Stimulated activated naive CD8-positive, alpha-beta T cell treated with anti-CD3 and anti-CD28 coated beads, Interleukin-15, Interleukin-2, amounts not matched to agents 100 ng/mL and 50 ng/mL, for 24 hours (primary cell): ENCODE results near the gene DTX1.
A peak's percentile ranks its signal among the peaks of the same experiment; 100 is the strongest.

Experiments used
- H3K27ac Mint-ChIP-seq: one replicate; pipeline ENCODE4 v1.8.0; 2021; ENCODE audit warnings: mild to moderate bottlenecking, mixed read lengths
- H3K27me3 Mint-ChIP-seq: one replicate; pipeline ENCODE4 v1.8.0; 2021; ENCODE audit warnings: mixed read lengths
- H3K36me3 Mint-ChIP-seq: one replicate; pipeline ENCODE4 v1.8.0; 2021; ENCODE audit warnings: low read depth, mixed read lengths
- H3K4me1 Mint-ChIP-seq: one replicate; pipeline ENCODE4 v1.8.0; 2021; ENCODE audit warnings: low read depth, mixed read lengths
- H3K4me3 Mint-ChIP-seq: one replicate; pipeline ENCODE4 v1.8.0; 2021; ENCODE audit warnings: mild to moderate bottlenecking, mixed read lengths
- H3K9me3 Mint-ChIP-seq: one replicate; pipeline ENCODE4 v1.8.0; 2021; ENCODE audit warnings: mixed read lengths

Gene DTX1

GRCh38 chr12:113073586-113073985, 17.1 kb downstream of the DTX1 start:
- no peaks in the 10 kb centered on the region for H3K9me3 Mint-ChIP-seq
- no peak overlapping the region for H3K27ac Mint-ChIP-seq
- H3K36me3 Mint-ChIP-seq, result no peaks in the 10 kb centered on the region
- H3K27me3 Mint-ChIP-seq, result no peaks in the 10 kb centered on the region
- H3K4me3 Mint-ChIP-seq, result no peak overlapping the region
- H3K4me1 Mint-ChIP-seq, result peaks cover 65% of the 10 kb centered on the region

DNA sequence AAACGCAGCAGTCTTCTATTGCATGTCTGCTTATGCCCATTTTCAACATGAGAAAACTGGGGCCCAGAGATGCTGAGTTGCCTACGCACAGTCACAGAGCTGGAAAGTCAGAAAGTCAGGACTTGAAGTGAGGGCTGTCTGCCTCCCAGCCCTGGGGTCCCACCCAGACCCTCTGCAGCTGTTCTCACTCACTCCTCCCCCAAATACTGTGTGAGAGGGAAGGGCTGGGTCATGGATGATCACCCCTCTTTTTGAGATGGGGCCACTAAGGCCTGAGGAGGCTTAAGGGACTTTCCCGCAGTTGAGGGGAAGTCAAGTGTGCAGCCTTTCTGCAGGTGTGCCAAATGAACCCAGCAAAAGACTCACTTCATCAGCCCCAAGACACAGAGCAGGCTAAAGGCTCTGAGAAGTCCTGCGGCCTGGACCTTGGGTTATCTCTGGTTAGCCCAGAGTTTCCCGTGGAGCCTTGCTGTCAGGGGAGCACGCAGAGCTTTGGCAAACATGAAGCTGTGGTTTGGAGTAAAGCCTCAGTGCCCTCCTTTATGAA, 18.7 kb downstream of the DTX1 start:
- H3K9me3 Mint-ChIP-seq, result no peaks in the 10 kb centered on the region
- no peaks in the 10 kb centered on the region for H3K36me3 Mint-ChIP-seq
- no peaks in the 10 kb centered on the region for H3K27me3 Mint-ChIP-seq
- H3K4me3 Mint-ChIP-seq, result no peak overlapping the region
- peaks cover 58% of the 10 kb centered on the region for H3K4me1 Mint-ChIP-seq
- no peak overlapping the region for H3K27ac Mint-ChIP-seq

GRCh38 chr12:113077057-113077858, 20.7 kb downstream of the DTX1 start:
- Mint-ChIP-seq H3K9me3 (no peaks in the 10 kb centered on the region), H3K36me3 (no peaks in the 10 kb centered on the region), H3K4me3 (no peak overlapping the region), H3K27me3 (no peaks in the 10 kb centered on the region), H3K27ac (no peak overlapping the region), H3K4me1 (peaks cover 55% of the 10 kb centered on the region)

- Mint-ChIP-seq H3K4me1 (peaks cover 49% of the 10 kb centered on the region), H3K4me3 (no peak overlapping the region), H3K9me3 (no peaks in the 10 kb centered on the region), H3K27ac (no peak overlapping the region), H3K27me3 (no peaks in the 10 kb centered on the region), H3K36me3 (no peaks in the 10 kb centered on the region)
Measured at GRCh38 chr12:113077859-113078255, 21.3 kb downstream of the DTX1 start.

- no peaks in the 10 kb centered on the region for H3K27me3 Mint-ChIP-seq
- no peaks in the 10 kb centered on the region for H3K9me3 Mint-ChIP-seq
- peaks cover 42% of the 10 kb centered on the region for H3K4me1 Mint-ChIP-seq
- H3K36me3 Mint-ChIP-seq, result no peaks in the 10 kb centered on the region
- no peak overlapping the region for H3K4me3 Mint-ChIP-seq
- no peak overlapping the region for H3K27ac Mint-ChIP-seq
Measured at GRCh38 chr12:113081873-113082272, 25.3 kb downstream of the DTX1 start.

GRCh38 chr12:113082486-113083148, 26.1 kb downstream of the DTX1 start:
- no peak overlapping the region for H3K27ac Mint-ChIP-seq
- no peaks in the 10 kb centered on the region for H3K36me3 Mint-ChIP-seq
- H3K27me3 Mint-ChIP-seq, result no peaks in the 10 kb centered on the region
- H3K4me3 Mint-ChIP-seq, result no peak overlapping the region
- peaks cover 50% of the 10 kb centered on the region for H3K4me1 Mint-ChIP-seq
- H3K9me3 Mint-ChIP-seq, result no peaks in the 10 kb centered on the region

DNA sequence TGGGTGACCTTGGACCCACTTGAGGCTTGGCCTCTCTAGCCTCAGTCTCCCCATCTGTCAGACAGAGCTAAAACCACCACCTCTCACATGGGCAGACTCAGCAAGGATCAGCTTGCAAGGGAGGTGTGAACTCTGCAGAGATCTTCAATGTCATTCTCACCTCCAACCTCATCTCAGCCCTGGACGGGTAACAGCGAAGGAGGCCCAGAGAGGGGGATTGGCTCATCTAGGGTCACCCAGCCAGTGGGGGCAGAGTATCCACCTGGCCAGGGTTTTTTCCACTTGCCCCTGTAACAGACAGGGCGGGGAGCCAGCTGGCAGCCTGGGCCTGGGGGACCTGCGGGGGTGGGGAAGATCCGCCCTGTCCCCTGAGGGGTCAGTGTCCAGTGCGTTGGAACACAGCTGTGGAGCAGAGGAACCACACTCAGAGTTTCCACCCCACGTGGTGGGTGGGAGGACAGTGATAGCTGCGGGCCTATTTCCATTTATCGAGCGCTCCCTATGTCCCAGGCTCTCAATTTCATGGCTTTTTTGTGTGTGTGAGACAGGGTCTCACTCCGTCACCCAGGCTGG, 27.4 kb downstream of the DTX1 start:
- peak overlapping the region; percentile 74 for H3K27ac Mint-ChIP-seq
- H3K4me1 Mint-ChIP-seq, result peaks cover 63% of the 10 kb centered on the region
- no peaks in the 10 kb centered on the region for H3K9me3 Mint-ChIP-seq
- H3K36me3 Mint-ChIP-seq, result no peaks in the 10 kb centered on the region
- no peaks in the 10 kb centered on the region for H3K27me3 Mint-ChIP-seq
- H3K4me3 Mint-ChIP-seq, result no peak overlapping the region

GRCh38 chr12:113086249-113087164, 30.0 kb downstream of the DTX1 start:
- peaks cover 72% of the 10 kb centered on the region for H3K4me1 Mint-ChIP-seq
- peak overlapping the region; percentile 86 for H3K27ac Mint-ChIP-seq
- no peak overlapping the region for H3K4me3 Mint-ChIP-seq
- no peaks in the 10 kb centered on the region for H3K36me3 Mint-ChIP-seq
- no peaks in the 10 kb centered on the region for H3K9me3 Mint-ChIP-seq
- no peaks in the 10 kb centered on the region for H3K27me3 Mint-ChIP-seq

GRCh38 chr12:113087193-113087592, 30.7 kb downstream of the DTX1 start:
- peak overlapping the region; percentile 86 for H3K27ac Mint-ChIP-seq
- H3K4me1 Mint-ChIP-seq, result peaks cover 78% of the 10 kb centered on the region
- H3K36me3 Mint-ChIP-seq, result no peaks in the 10 kb centered on the region
- H3K9me3 Mint-ChIP-seq, result no peaks in the 10 kb centered on the region
- H3K4me3 Mint-ChIP-seq, result no peak overlapping the region
- H3K27me3 Mint-ChIP-seq, result no peaks in the 10 kb centered on the region

DNA sequence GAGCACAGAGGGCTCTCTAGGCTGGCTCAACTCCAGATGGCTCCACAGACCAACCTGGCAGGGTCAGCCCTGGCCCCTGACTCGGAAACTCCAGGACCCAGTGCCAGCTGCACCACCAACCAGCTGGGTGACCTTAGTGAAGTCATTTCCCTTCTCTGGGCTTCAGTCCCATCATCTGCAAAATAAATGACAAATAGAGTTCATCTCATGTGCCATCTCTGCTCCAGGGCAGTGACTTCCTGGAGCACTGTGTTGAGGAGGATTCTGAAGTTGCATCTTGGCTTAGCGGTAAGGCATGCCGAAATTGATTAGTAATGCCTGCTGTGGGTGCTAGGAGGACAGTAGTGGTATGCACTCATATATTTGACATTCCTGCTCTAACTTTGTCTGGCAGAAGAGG, 31.5 kb downstream of the DTX1 start:
- H3K4me1 Mint-ChIP-seq, result peaks cover 86% of the 10 kb centered on the region

GRCh38 chr12:113088971-113089756, 32.6 kb downstream of the DTX1 start:
- Mint-ChIP-seq H3K36me3 (no peaks in the 10 kb centered on the region), H3K4me3 (peak overlapping the region; percentile 50), H3K27me3 (no peaks in the 10 kb centered on the region), H3K27ac (peak overlapping the region; percentile 82), H3K4me1 (peaks cover 83% of the 10 kb centered on the region), H3K9me3 (no peaks in the 10 kb centered on the region)

More for the DNA sequence above, 31.5 kb downstream of the DTX1 start:
- Mint-ChIP-seq H3K4me3 (peak overlapping the region; percentile 50), H3K27me3 (no peaks in the 10 kb centered on the region), H3K36me3 (no peaks in the 10 kb centered on the region), H3K9me3 (no peaks in the 10 kb centered on the region), H3K27ac (peak overlapping the region; percentile 66)

- Mint-ChIP-seq H3K9me3 (no peaks in the 10 kb centered on the region), H3K27ac (peak overlapping the region; percentile 82), H3K4me3 (no peak overlapping the region), H3K36me3 (no peaks in the 10 kb centered on the region), H3K27me3 (no peaks in the 10 kb centered on the region), H3K4me1 (peaks cover 78% of the 10 kb centered on the region)
Measured at GRCh38 chr12:113089839-113090238, 33.3 kb downstream of the DTX1 start.

DNA sequence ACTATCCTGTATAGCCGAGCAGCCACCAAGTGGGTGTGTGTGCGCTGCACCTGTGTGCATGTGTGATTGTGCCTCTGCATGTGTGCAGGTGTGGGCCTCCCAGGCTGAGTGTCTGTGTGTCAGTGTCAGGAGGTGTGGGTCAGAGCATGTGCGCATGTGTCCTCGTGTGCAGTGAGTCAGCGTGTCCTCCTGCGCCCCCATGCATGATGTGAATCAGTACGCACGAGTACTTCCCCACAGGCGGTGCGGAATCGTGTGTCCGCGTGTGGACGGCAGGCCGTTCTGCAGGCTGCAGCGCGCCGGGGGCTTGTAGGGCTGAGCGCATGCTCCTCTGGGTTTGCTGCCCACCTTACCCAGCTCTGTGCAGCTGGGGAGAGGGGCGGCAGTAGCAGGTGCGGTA, 34.2 kb downstream of the DTX1 start:
- Mint-ChIP-seq H3K27ac (no peak overlapping the region), H3K4me1 (peaks cover 72% of the 10 kb centered on the region), H3K9me3 (no peaks in the 10 kb centered on the region), H3K4me3 (no peak overlapping the region), H3K27me3 (no peaks in the 10 kb centered on the region), H3K36me3 (no peaks in the 10 kb centered on the region)

GRCh38 chr12:113091506-113091905, 35.0 kb downstream of the DTX1 start:
- H3K27me3 Mint-ChIP-seq, result no peaks in the 10 kb centered on the region

More at GRCh38 chr12:113091506-113091905, 35.0 kb downstream of the DTX1 start:
- H3K9me3 Mint-ChIP-seq, result no peaks in the 10 kb centered on the region
- no peak overlapping the region for H3K4me3 Mint-ChIP-seq
- no peak overlapping the region for H3K27ac Mint-ChIP-seq
- H3K4me1 Mint-ChIP-seq, result peaks cover 64% of the 10 kb centered on the region
- no peaks in the 10 kb centered on the region for H3K36me3 Mint-ChIP-seq
